DLD1 (cell line): ENCODE data around the gene SCN4A.
"Not testable (repeated sequence)": the region's sequence is repeated elsewhere in the genome, so short reads cannot be mapped to it uniquely, and the experiment has no call there.

ENCODE experiments used
- in situ Hi-C: cut with HindIII; loops from 2 replicates; pipeline ENCODE4 v1.10.0; 2017; ENCODE audit warnings: low sequenced_read_pairs

Gene SCN4A

GRCh38 chr17:63918789-63919305 lies 53.9 kb downstream of the SCN4A start, which contains the start of gene GH1:
TSS of gene GH1 (minus strand) at chr17:63918839. CDS start at chr17:63918776, 63 bp downstream.
- in situ Hi-C loops: not testable (repeated sequence)

GRCh38 chr17:63918305-63918704 lies 54.4 kb downstream of the SCN4A start:
- in situ Hi-C loops: no loop called here

DNA sequence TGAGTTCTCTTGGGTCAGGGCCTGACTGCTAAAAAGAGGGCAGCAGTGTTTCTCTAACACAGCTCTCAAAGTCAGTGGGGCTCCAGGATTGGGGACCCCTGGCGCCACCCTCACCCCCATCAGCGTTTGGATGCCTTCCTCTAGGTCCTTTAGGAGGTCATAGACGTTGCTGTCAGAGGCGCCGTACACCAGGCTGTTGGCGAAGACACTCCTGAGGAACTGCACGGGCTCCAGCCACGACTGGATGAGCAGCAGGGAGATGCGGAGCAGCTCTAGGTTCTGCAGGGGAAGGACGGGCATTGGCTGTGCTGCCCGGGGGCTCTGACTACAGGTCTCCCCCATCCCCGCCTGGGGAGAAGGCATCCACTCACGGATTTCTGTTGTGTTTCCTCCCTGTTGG lies 55.1 kb downstream of the SCN4A start:
- in situ Hi-C loops: no loop called here

GRCh38 chr17:63917206-63917605 lies 55.5 kb downstream of the SCN4A start:
- in situ Hi-C loops: not testable (repeated sequence)

GRCh38 chr17:63916566-63917185 lies 56.0 kb downstream of the SCN4A start:
- in situ Hi-C loops: no loop called here

- in situ Hi-C loops: not testable (repeated sequence)
Measured at GRCh38 chr17:63915753-63916152, 57.0 kb downstream of the SCN4A start.

GRCh38 chr17:63914471-63914870 lies 58.2 kb downstream of the SCN4A start:
- in situ Hi-C loops: no loop called here

DNA sequence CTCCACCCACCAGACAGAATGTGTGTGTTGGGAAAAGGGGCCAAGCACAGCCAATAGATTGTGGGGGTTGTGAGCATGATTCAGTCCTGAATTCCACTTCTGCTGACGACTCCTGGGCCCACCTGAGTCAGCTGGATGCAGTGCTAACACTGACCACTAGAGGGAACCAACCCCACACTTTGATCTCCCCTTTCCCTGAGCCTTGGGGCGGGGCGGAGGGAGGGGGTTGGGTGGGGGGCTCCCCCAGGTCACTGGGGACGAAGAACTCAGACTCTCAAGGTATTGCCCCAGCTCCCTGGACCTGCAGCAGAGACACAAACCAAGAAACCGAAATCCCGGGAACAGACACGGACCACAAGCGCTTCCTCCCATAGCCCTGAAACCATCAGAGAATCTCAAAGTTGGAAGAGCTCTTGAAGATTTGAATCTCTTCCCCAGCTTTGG lies 61.0 kb downstream of the SCN4A start:
- in situ Hi-C loops: no loop called here

DNA sequence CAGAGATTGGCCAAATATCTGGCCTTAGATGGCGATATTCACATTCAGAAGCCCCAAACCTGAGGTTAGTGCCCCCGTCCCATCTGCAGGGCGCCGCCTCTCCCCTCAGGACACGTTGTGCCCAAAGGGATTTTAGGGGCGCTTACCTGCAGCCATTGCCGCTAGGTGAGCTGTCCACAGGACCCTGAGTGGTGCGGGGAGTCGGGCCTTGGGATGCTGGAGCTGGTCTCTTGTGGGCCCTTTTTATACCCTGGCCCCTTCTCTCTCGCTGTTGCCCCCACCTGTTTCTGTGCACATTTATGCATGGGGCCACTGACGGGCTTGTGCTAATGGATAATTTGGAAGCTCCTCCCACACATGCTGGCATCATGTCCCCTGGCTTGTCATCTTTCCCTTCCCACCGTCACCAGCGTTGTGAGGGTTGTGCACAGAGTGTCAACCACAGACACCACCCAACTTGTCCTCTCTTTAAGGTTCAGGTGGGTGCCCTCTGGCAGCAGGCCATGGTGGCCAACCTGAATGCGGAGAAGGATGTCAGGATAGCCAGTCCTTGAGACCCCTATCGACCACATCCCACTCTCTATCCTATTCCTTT lies 61.6 kb downstream of the SCN4A start, which contains the start of gene CSHL1:
Gene CSHL1 (minus strand): TSS at position 218 of the 595 bp plus-strand sequence. CDS start 62 bp downstream, at position 156.
- in situ Hi-C loops: no loop called here

GRCh38 chr17:63910096-63910495 lies 62.6 kb downstream of the SCN4A start:
- in situ Hi-C loops: no loop called here

DNA sequence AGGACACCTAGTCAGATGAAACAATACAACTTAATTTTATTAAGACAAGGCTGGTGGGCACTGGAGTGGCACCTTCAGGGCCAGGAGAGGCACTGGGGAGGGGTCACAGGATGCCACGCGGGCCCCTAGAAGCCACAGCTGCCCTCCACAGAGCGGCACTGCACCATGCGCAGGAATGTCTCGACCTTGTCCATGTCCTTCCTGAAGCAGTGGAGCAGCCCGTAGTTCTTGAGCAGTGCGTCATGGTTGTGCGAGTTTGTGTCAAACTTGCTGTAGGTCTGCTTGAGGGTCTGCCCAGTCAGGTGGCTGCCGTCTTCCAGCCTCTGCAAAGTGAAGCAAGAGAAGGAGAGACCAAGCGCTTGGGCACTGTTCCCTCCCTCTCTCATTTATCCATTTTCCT lies 63.1 kb downstream of the SCN4A start:
- in situ Hi-C loops: not testable (repeated sequence)

DNA sequence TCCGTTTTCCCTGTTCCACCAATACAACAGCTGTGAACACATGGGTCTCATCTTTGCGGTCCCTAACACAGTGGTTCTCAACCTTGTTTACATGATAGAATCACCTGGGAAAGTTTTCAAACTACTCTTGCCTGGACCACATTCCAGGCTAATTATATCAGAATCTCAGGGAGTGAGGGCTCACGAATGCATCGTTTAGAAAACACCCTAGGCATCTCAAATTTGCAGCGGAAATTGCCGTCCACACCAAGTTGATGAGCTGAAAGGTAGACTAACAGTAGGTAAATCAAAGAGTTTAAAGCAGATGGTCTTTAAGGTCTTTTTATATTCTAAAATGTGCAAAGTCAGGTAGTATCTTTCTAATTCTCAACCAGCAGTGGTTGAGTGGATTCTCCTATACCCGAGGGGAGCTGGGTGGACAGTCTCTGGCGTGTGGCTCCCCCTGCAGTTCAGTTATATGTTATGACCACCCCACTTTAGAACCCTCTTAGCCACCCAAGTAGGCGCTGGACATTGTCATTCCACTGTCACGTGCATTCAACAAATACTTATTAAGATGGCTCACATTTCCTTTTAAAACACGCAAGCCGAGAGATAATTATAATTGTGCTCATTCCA lies 65.4 kb downstream of the SCN4A start:
- in situ Hi-C loops: not testable (repeated sequence)

GRCh38 chr17:63904796-63905195 lies 67.9 kb downstream of the SCN4A start:
- in situ Hi-C loops: not testable (repeated sequence)

DNA sequence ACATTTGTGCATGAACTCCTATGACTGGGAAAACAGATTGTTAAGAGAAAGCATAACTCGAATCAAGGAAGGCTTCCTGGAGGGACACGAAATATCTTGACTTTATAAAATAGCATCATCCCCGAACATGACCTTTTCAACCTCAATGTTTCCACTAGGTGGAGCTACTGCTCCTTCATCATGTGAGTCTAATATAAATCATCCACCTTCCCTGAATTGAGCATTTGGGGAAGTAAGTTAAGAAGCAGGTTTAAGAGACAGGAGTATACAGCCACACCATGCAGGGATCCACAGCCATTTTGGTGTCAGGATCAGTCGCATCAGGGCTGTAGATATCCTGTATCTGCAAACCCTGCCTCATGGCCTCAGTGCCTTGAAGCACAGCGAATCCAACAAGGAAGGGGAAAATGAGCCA lies 68.9 kb downstream of the SCN4A start:
- in situ Hi-C loops: not testable (repeated sequence)

GRCh38 chr17:63901971-63902370 lies 70.7 kb downstream of the SCN4A start:
- in situ Hi-C loops: not testable (repeated sequence)

- in situ Hi-C loops: not testable (repeated sequence)
Measured at GRCh38 chr17:63898899-63899798, 73.6 kb downstream of the SCN4A start.

- in situ Hi-C loops: not testable (repeated sequence)
Measured at GRCh38 chr17:63896524-63897354, 76.0 kb downstream of the SCN4A start, which contains the start of gene CSH1. TSS of gene CSH1 (minus strand) at chr17:63896574. CDS start at chr17:63896511, 63 bp downstream.

- in situ Hi-C loops: not testable (repeated sequence)
Measured at GRCh38 chr17:63894821-63895220, 77.9 kb downstream of the SCN4A start.

GRCh38 chr17:63894021-63894420 lies 78.7 kb downstream of the SCN4A start:
- in situ Hi-C loops: not testable (repeated sequence)
